HFFc6 (cell line): ENCODE results near the gene ATXN7L1. TPM values are rescaled to one million over a fixed set of nuclear protein-coding genes. Genes with fewer than 3 reads are reported as not detected.

Experiments
- DNase-seq: peaks from one replicate; pipeline ENCODE4 v3.0.0-alpha.2; 2018
- H3K27ac Mint-ChIP-seq: 2 replicates; pipeline ENCODE4 v1.8.0; 2020; ENCODE audit warnings: mild to moderate bottlenecking, mixed read lengths
- H3K27me3 Mint-ChIP-seq: 2 replicates; pipeline ENCODE4 v1.8.0; 2021; ENCODE audit warnings: mild to moderate bottlenecking, moderate library complexity, mixed read lengths; ENCODE audit not compliant: insufficient read depth
- H3K36me3 Mint-ChIP-seq: 2 replicates; pipeline ENCODE4 v1.8.0; 2021; ENCODE audit warnings: low read depth, mixed read lengths
- H3K4me1 Mint-ChIP-seq: 2 replicates; pipeline ENCODE4 v1.8.0; 2020; ENCODE audit warnings: low read depth, mixed read lengths
- H3K4me3 Mint-ChIP-seq: 2 replicates; pipeline ENCODE4 v1.8.0; 2020; ENCODE audit warnings: mild to moderate bottlenecking, moderate library complexity, mixed read lengths
- H3K9me3 Mint-ChIP-seq: 2 replicates; pipeline ENCODE4 v1.8.0; 2020; ENCODE audit warnings: mild to moderate bottlenecking, mixed read lengths
- total RNA-seq, 6 experiments: library from RNA; stranded (reverse); fragmentation: NEBNext Ultra II Directional; extraction: Animal tissue kit (Norgen Biotek cat#: 25700); gene quantifications; 2 replicates in 1 of 6; 3 replicates in 5 of 6; pipeline ENCODE4 v1.2.3, GENCODE V29; 2021
- TF ChIP-seq, protein P1 (sequence below): fragments of 200-600 bp; sonication (generic); IDR thresholded peaks from 2 replicates; pipeline ENCODE4 v1.5.0; 2021; ENCODE audit warnings: antibody characterized with exemption, mild to moderate bottlenecking

ATXN7L1 gene
- total RNA-seq, 6 experiments from 2014 or later, result 8.4 to 11.4 (median 9.8) TPM

GRCh38 chr7:105707967-105708762 is 168.2 kb downstream of the ATXN7L1 start:
- Mint-ChIP-seq H3K4me3 (peak overlapping the region; percentile 71), H3K4me1 (peaks cover 32% of the 10 kb centered on the region), H3K9me3 (peaks cover 26% of the 10 kb centered on the region), H3K27me3 (peaks cover 3% of the 10 kb centered on the region; the same call in 1 of the 2 replicates), H3K27ac (peak overlapping the region; percentile 78), H3K36me3 (peaks cover 27% of the 10 kb centered on the region)
- TF ChIP-seq, protein P1, sequence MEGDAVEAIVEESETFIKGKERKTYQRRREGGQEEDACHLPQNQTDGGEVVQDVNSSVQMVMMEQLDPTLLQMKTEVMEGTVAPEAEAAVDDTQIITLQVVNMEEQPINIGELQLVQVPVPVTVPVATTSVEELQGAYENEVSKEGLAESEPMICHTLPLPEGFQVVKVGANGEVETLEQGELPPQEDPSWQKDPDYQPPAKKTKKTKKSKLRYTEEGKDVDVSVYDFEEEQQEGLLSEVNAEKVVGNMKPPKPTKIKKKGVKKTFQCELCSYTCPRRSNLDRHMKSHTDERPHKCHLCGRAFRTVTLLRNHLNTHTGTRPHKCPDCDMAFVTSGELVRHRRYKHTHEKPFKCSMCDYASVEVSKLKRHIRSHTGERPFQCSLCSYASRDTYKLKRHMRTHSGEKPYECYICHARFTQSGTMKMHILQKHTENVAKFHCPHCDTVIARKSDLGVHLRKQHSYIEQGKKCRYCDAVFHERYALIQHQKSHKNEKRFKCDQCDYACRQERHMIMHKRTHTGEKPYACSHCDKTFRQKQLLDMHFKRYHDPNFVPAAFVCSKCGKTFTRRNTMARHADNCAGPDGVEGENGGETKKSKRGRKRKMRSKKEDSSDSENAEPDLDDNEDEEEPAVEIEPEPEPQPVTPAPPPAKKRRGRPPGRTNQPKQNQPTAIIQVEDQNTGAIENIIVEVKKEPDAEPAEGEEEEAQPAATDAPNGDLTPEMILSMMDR, result no peak
- peak; percentile 37 for DNase-seq

DNA sequence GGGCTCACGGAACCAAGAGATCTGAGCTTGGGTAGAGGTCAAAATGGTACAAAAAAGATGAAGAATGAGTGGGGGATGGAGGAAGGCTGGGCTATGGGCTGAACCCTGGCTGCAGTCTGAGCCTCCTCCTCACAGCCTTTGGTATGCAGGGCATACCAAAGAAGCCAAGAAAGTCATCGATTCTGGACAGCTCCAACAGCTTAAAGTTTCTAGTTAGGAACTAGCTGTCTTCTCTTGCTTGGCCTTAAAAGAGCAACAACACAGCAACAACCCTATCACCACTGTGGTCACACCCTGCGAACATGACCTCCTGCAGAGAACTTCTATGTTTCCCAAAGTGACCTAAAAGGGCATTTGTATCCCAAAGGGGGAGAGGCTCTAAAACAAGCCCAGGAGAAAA is 169.0 kb downstream of the ATXN7L1 start:
- H3K9me3 Mint-ChIP-seq, result peaks cover 20% of the 10 kb centered on the region
- peaks cover 24% of the 10 kb centered on the region for H3K4me1 Mint-ChIP-seq
- TF ChIP-seq, protein P1, result no peak
- no peak overlapping the region; the same call in 1 of the 2 replicates for H3K27ac Mint-ChIP-seq
- peaks cover 19% of the 10 kb centered on the region for H3K36me3 Mint-ChIP-seq
- peak; percentile 16 for DNase-seq
- H3K4me3 Mint-ChIP-seq, result peak overlapping the region; percentile 16; the same call in 1 of the 2 replicates
- peaks cover 3% of the 10 kb centered on the region for H3K27me3 Mint-ChIP-seq

- H3K9me3 Mint-ChIP-seq, result peaks cover 4% of the 10 kb centered on the region
- no peak overlapping the region for H3K27ac Mint-ChIP-seq
- H3K36me3 Mint-ChIP-seq, result peaks cover 6% of the 10 kb centered on the region
- no peak for DNase-seq
- H3K4me3 Mint-ChIP-seq, result no peak overlapping the region
- peaks cover 23% of the 10 kb centered on the region for H3K4me1 Mint-ChIP-seq
- H3K27me3 Mint-ChIP-seq, result peaks cover 3% of the 10 kb centered on the region
- TF ChIP-seq, protein P1, result no peak
Observed at GRCh38 chr7:105705427-105705826, 171.0 kb downstream of the ATXN7L1 start.

- TF ChIP-seq, protein P1, result no peak
- Mint-ChIP-seq H3K9me3 (no peaks in the 10 kb centered on the region), H3K4me1 (peaks cover 17% of the 10 kb centered on the region), H3K36me3 (no peaks in the 10 kb centered on the region; the same call in 1 of the 2 replicates), H3K27ac (no peak overlapping the region), H3K27me3 (peaks cover 3% of the 10 kb centered on the region), H3K4me3 (no peak overlapping the region)
- DNase-seq, result no peak
Observed at GRCh38 chr7:105703207-105703930, 173.0 kb downstream of the ATXN7L1 start.

DNA sequence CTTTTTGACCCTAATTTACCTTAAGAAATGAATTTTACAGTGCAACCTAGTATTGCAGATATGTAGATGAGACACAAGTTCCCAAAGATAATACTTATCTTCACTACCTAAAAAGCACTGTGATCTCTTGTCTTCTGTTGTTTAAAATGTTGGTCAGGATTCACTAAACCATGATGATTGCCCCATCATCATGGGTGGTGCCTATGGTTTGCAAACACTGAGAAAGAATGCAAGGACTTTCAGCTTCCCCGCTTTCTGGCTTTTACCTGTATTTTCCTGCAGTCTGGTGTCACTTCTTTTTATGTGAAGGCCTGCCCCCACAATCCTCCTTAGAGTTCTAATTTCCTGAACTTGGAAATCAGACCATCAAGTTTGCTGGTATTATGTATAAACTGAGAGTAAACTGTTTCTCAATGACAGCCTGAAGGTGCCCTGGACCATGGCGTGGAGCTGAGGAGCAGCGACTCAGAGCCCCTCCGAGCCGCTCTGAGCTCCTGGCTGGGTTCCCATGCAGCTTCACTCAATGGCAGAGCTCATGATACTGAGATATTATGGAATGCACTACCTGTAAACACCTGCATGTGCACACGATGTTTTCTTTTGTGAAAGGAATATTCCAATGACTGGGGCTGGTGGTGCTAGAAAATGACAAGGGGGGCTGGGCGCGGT is 176.7 kb downstream of the ATXN7L1 start:
- H3K27me3 Mint-ChIP-seq, result no peaks in the 10 kb centered on the region; the same call in 1 of the 2 replicates
- TF ChIP-seq, protein P1, result no peak
- H3K27ac Mint-ChIP-seq, result no peak overlapping the region
- H3K36me3 Mint-ChIP-seq, result no peaks in the 10 kb centered on the region; the same call in 1 of the 2 replicates
- H3K4me1 Mint-ChIP-seq, result no peaks in the 10 kb centered on the region
- H3K9me3 Mint-ChIP-seq, result peaks cover 5% of the 10 kb centered on the region; the same call in 1 of the 2 replicates
- no peak overlapping the region for H3K4me3 Mint-ChIP-seq
- no peak for DNase-seq
